HepG2 (cell line): ENCODE measurements around the gene MYLK. TPM values are rescaled to one million over a fixed set of nuclear protein-coding genes. Genes with fewer than 3 reads are reported as not detected.

Experiments used
- ATAC-seq: fragments of 200-7000 bp; cut with Tn5 transposase; 3 replicates; pipeline ENCODE4 v1.9.1; 2020; ENCODE audit warnings: mild to moderate bottlenecking, moderate library complexity
- BruUV-seq: library from RNA; stranded (reverse); fragments of 400-500 nt; replicated peaks from 2 replicates; lab custom pipeline; 2021; lab: Mats Ljungman, UMichigan
- CTCF ChIA-PET: fragments of 300-600 bp; formaldehyde crosslinking; extraction: SDS; loops from one replicate; lab custom pipeline; 2021; ENCODE audit warnings: low total read pairs, inconsistent platforms, low intra/inter-chr PET ratio; lab: Yijun Ruan, JAX
- POLR2A ChIA-PET: fragments of 350-600 bp; sonication (Branson Sonifier 250); formaldehyde crosslinking; loops from one replicate; lab custom pipeline; 2020; ENCODE audit warnings: antibody characterized with exemption, inconsistent platforms; lab: Yijun Ruan, JAX
- DNase-seq: peaks from one replicate; pipeline ENCODE4 v3.0.0-alpha.2; 2015; ENCODE audit warnings: low spot score
- FAIRE-seq: peaks from 3 replicates; lab custom pipeline; 2011; peaks lifted over from hg19 to GRCh38; lab: Jason Lieb, UNC
- H2AFZ ChIP-seq: one replicate; pipeline ENCODE4 v1.6.1; 2011; ENCODE audit warnings: low read length, inconsistent platforms
- H3K27ac ChIP-seq: fragments of 300-600 bp; 3 replicates; pipeline ENCODE4 v1.8.0; 2011; ENCODE audit warnings: mixed run types, mild to moderate bottlenecking, mixed read lengths, low read length, inconsistent platforms; ENCODE audit not compliant: insufficient read depth; ENCODE audit errors: extremely low read length
- H3K27me3 ChIP-seq, 2 experiments: fragments of 200-600 bp in 1 of 2; 2 replicates in 1 of 2; 3 replicates in 1 of 2; pipeline versions ENCODE4 v1.6.0 to v1.8.0; 2011; ENCODE audit warnings: low read length in 2 of 2, mild to moderate bottlenecking in 2 of 2, moderate library complexity in 2 of 2, inconsistent platforms in 1 of 2; ENCODE audit not compliant: insufficient read depth in 2 of 2, control insufficient read depth in 1 of 2
- H3K36me3 ChIP-seq, 2 experiments: fragments of 200-600 bp in 1 of 2; replicated peaks in 1 of 2; 2 replicates in 1 of 2; 3 replicates in 1 of 2; pipeline versions ENCODE4 v1.5.1 to v1.8.0; 2011; ENCODE audit warnings: low read length in 2 of 2, inconsistent platforms in 1 of 2; ENCODE audit not compliant: insufficient read depth in 2 of 2, control insufficient read depth in 1 of 2
- H3K4me1 ChIP-seq: 2 replicates; pipeline ENCODE4 v1.5.1; 2012; ENCODE audit warnings: low read length, inconsistent platforms; ENCODE audit not compliant: insufficient read depth
- H3K4me2 ChIP-seq: 2 replicates; pipeline ENCODE4 v1.6.0; 2011; ENCODE audit warnings: low read depth, low read length, inconsistent platforms
- H3K4me3 ChIP-seq, 3 experiments: fragments of 200-600 bp in 1 of 3; sonication (generic), shearing (Covaris generic) in 1 of 3; replicated peaks in 1 of 3; 2 replicates each; pipeline ENCODE4 v1.5.1; 2011 to 2016; ENCODE audit warnings: low read length in 3 of 3, inconsistent platforms in 2 of 3, low read depth in 2 of 3, mild to moderate bottlenecking in 2 of 3, control low read depth in 1 of 3, mixed read lengths in 1 of 3; ENCODE audit not compliant: insufficient read depth in 1 of 3
- H3K79me2 ChIP-seq: one replicate; pipeline ENCODE4 v1.6.1; 2011; ENCODE audit warnings: low read length, inconsistent platforms; ENCODE audit not compliant: insufficient read depth
- H3K9ac ChIP-seq: 2 replicates; pipeline ENCODE4 v1.6.0; 2011; ENCODE audit warnings: mild to moderate bottlenecking, low read depth, low read length, inconsistent platforms; ENCODE audit not compliant: insufficient read depth
- H3K9me3 ChIP-seq: 2 replicates; pipeline ENCODE4 v1.5.1; 2012; ENCODE audit warnings: mild to moderate bottlenecking, low read length
- H4K20me1 ChIP-seq: 2 replicates; pipeline ENCODE4 v1.6.0; 2011; ENCODE audit warnings: inconsistent platforms, mild to moderate bottlenecking, low read length, moderate library complexity; ENCODE audit not compliant: insufficient read depth
- ARID2 ChIP-seq: sonication (generic); formaldehyde crosslinking; IDR thresholded peaks from 2 replicates; pipeline ENCODE4 v1.8.1; 2022; ENCODE audit warnings: mild to moderate bottlenecking, missing genetic modification reagents, borderline replicate concordance
- ATF6 ChIP-seq: sonication (generic); formaldehyde crosslinking; conservative IDR thresholded peaks from 2 replicates; pipeline ENCODE4 v1.4.0; 2020; ENCODE audit warnings: missing genetic modification reagents
- HNRNPH1 ChIP-seq: fragments of 200-400 bp; formaldehyde crosslinking; optimal IDR thresholded peaks from 2 replicates; pipeline ENCODE3; 2017; ENCODE audit warnings: mild to moderate bottlenecking, low read depth, low read length
- HNRNPUL1 ChIP-seq: fragments of 200-400 bp; formaldehyde crosslinking; IDR thresholded peaks from 2 replicates; pipeline ENCODE4 v1.6.1; 2017; ENCODE audit warnings: low read depth, mild to moderate bottlenecking, low read length, moderate library complexity
- NCOA2 ChIP-seq: sonication (generic); formaldehyde crosslinking; IDR thresholded peaks from 2 replicates; pipeline ENCODE4 v1.8.0; 2022; ENCODE audit warnings: inconsistent platforms
- NR2F2 ChIP-seq: IDR thresholded peaks from 2 replicates; pipeline ENCODE4 v1.6.1; 2012; ENCODE audit warnings: low read depth, inconsistent platforms, borderline replicate concordance
- SNRNP70 ChIP-seq: fragments of 200-400 bp; formaldehyde crosslinking; IDR thresholded peaks from 2 replicates; pipeline ENCODE4 v1.6.1; 2017; ENCODE audit warnings: mild to moderate bottlenecking, low read depth, low read length, moderate library complexity
- SP140L ChIP-seq: sonication (generic); formaldehyde crosslinking; IDR thresholded peaks from 2 replicates; pipeline ENCODE4 v1.4.0; 2020; ENCODE audit warnings: missing genetic modification reagents, borderline replicate concordance
- TERF1 ChIP-seq: sonication (generic); formaldehyde crosslinking; IDR thresholded peaks from 2 replicates; pipeline ENCODE4 v1.8.0; 2022; ENCODE audit warnings: mild to moderate bottlenecking, missing genetic modification reagents, moderate library complexity
- ZNF180 ChIP-seq: sonication (generic); formaldehyde crosslinking; IDR thresholded peaks from 2 replicates; pipeline ENCODE4 v1.4.0; 2020; ENCODE audit warnings: low read depth, missing genetic modification reagents, borderline replicate concordance
- ZNF253 ChIP-seq: sonication (generic); formaldehyde crosslinking; IDR thresholded peaks from 2 replicates; pipeline ENCODE4 v1.8.0; 2022; ENCODE audit warnings: mild to moderate bottlenecking, missing genetic modification reagents, borderline replicate concordance
- ZNF263 ChIP-seq: sonication (generic); formaldehyde crosslinking; IDR thresholded peaks from 2 replicates; pipeline ENCODE4 v1.4.0; 2020; ENCODE audit warnings: missing genetic modification reagents
- ZNF660 ChIP-seq: sonication (generic); formaldehyde crosslinking; IDR thresholded peaks from 2 replicates; pipeline ENCODE4 v1.5.1; 2020; ENCODE audit warnings: mild to moderate bottlenecking, low read depth, missing genetic modification reagents, borderline replicate concordance
- ZSCAN9 ChIP-seq: IDR thresholded peaks from 2 replicates; pipeline ENCODE4 v1.6.1; 2016; ENCODE audit warnings: borderline replicate concordance
- WGBS: methylation state at CpG from one replicate; pipeline ENCODE4 v1.1.6; 2017; ENCODE audit warnings: low lambda C conversion rate; 5-methylcytosine and 5-hydroxymethylcytosine counted together
- in situ Hi-C: cut with HindIII; loops from 2 replicates; pipeline ENCODE4 v1.10.0; 2017; ENCODE audit warnings: low pct_unique_long_range_greater_than_20kb; ENCODE audit not compliant: extremely low pct_ligation_motif_present
- intact Hi-C: fragments of 100-400 bp; cut with micrococcal nuclease; formaldehyde crosslinking; loops from one replicate; pipeline ENCODE4 v1.10.0; 2022; ENCODE audit not compliant: unreplicated experiment
- polyA plus RNA-seq, 8 experiments: library from polyadenylated mRNA; depleted of rRNA in 3 of 8; stranded (reverse) in 7 of 8; unstranded in 1 of 8; fragments of >200 nt; fragmentation: Illumina TruSeq in 4 of 8; extraction: Trizol in 4 of 8; gene quantifications; 2 replicates each; pipeline versions ENCODE4 v1.2.1 to v1.2.3, GENCODE V29; 2011 to 2016; ENCODE audit warnings: low read depth in 4 of 8, missing spikeins in 1 of 8, mixed read lengths in 1 of 8; ENCODE audit not compliant: insufficient read depth in 1 of 8
- total RNA-seq, 5 experiments: library from RNA; depleted of rRNA; stranded (reverse); fragments of >200 nt; fragmentation: Illumina TruSeq; extraction: Trizol; gene quantifications; 2 replicates each; pipeline ENCODE4 v1.2.3, GENCODE V29; 2016; ENCODE audit warnings: low read depth in 1 of 5
- TF ChIP-seq, protein P1 (sequence below): sonication (generic); formaldehyde crosslinking; IDR thresholded peaks from 2 replicates; pipeline ENCODE4 v1.8.0; 2023; ENCODE audit warnings: mild to moderate bottlenecking, missing genetic modification reagents
- TF ChIP-seq, protein P2 (sequence below): sonication (generic); formaldehyde crosslinking; IDR thresholded peaks from 2 replicates; pipeline ENCODE4 v1.5.0; 2020; ENCODE audit warnings: mild to moderate bottlenecking, missing genetic modification reagents
- TF ChIP-seq, protein P3 (sequence below): IDR thresholded peaks from 2 replicates; pipeline ENCODE4 v1.6.1; 2016; ENCODE audit warnings: low read depth, borderline replicate concordance

Gene MYLK
- total and polyA plus RNA-seq, 2 of the 13 experiments (the other 11 are each of a cell fraction or from before 2014, with no cell fraction given), result 10.6 to 34.9 TPM

DNA sequence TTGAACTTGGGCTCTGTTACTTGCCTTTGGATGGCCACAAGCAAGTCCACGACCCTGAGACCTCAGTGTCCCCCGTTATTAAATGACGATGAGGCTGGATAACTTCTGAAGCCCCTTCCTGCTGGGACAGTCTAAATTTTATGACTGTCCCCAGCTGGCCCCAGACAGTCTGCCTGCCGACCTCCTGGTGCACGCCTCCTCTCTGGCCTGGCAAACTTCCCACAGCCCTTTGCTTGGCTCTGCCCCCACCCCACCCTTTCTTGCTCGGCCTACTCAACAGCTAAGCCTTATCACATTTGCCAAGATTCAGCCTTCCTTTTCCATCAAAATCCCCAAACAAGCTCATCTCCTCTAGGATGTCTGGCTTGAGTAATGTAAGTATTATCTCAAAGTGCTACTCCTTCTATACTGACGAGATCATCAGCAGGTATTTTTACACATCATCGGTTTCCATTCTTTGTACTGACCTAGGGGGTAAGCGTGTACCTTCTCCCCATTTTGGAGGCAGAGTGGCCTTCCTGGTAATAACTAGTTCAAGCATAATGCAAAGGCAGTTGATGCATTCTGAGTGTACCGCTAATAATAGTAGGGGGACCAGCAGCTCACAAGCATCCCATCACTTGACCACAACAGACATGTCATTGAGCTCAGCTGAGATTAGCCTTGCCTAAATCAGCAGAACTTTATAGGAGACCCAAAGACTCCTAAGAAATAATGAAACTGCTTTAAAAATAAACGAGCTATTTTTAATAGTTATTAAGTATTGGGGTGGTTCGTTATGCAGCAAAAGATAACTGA is 178.4 kb downstream of the MYLK start:
- POLR2A ChIA-PET, result interaction anchor here (1.1 kb wide), 1 partner anchor 9 kb away, joined by 3 read pairs; no protein-coding TSS in a partner anchor
- FAIRE-seq, result no peak
- 89% methylated on average over 12 of the region's 12 CpGs for WGBS
- no peak for TF ChIP-seq SP140L
- TF ChIP-seq HNRNPH1, result no peak
- TF ChIP-seq ZSCAN9 (CRISPR knock-in tag), result no peak
- TF ChIP-seq, protein P1, sequence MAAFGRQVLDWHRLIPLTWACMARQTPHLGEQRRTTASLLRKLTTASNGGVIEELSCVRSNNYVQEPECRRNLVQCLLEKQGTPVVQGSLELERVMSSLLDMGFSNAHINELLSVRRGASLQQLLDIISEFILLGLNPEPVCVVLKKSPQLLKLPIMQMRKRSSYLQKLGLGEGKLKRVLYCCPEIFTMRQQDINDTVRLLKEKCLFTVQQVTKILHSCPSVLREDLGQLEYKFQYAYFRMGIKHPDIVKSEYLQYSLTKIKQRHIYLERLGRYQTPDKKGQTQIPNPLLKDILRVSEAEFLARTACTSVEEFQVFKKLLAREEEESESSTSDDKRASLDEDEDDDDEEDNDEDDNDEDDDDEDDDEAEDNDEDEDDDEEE (CRISPR knock-in tag), result no peak
- no peak for TF ChIP-seq ZNF263
- TF ChIP-seq HNRNPUL1, result no peak
- TF ChIP-seq NCOA2 (CRISPR knock-in tag), result no peak
- no peak for TF ChIP-seq ZNF180 (CRISPR knock-in tag)
- TF ChIP-seq, protein P2, sequence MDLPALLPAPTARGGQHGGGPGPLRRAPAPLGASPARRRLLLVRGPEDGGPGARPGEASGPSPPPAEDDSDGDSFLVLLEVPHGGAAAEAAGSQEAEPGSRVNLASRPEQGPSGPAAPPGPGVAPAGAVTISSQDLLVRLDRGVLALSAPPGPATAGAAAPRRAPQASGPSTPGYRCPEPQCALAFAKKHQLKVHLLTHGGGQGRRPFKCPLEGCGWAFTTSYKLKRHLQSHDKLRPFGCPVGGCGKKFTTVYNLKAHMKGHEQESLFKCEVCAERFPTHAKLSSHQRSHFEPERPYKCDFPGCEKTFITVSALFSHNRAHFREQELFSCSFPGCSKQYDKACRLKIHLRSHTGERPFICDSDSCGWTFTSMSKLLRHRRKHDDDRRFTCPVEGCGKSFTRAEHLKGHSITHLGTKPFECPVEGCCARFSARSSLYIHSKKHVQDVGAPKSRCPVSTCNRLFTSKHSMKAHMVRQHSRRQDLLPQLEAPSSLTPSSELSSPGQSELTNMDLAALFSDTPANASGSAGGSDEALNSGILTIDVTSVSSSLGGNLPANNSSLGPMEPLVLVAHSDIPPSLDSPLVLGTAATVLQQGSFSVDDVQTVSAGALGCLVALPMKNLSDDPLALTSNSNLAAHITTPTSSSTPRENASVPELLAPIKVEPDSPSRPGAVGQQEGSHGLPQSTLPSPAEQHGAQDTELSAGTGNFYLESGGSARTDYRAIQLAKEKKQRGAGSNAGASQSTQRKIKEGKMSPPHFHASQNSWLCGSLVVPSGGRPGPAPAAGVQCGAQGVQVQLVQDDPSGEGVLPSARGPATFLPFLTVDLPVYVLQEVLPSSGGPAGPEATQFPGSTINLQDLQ (CRISPR knock-in tag), result no peak
- TF ChIP-seq NR2F2, result no peak
- no peak for TF ChIP-seq ATF6
- TF ChIP-seq ZNF660 (CRISPR knock-in tag), result no peak
- TF ChIP-seq ARID2, result no peak
- TF ChIP-seq TERF1 (CRISPR knock-in tag), result no peak
- TF ChIP-seq, protein P3, sequence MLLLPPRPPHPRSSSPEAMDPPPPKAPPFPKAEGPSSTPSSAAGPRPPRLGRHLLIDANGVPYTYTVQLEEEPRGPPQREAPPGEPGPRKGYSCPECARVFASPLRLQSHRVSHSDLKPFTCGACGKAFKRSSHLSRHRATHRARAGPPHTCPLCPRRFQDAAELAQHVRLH, result no peak
- no peak for TF ChIP-seq ZNF253 (CRISPR knock-in tag)
- no peak for TF ChIP-seq SNRNP70

More for the DNA sequence above, 178.4 kb downstream of the MYLK start:
- in situ Hi-C loops (no loop called here), intact Hi-C loops (no loop called here)
- H3K4me2 ChIP-seq, result no peak overlapping the region
- CTCF ChIA-PET, result no interaction called here
- BruUV-seq, result no TSS peak
- H3K4me1 ChIP-seq, result peaks cover 20% of the 10 kb centered on the region
- no peak overlapping the region for H2AFZ ChIP-seq
- H3K9me3 ChIP-seq, result no peaks in the 10 kb centered on the region
- no peak overlapping the region for H3K4me3 ChIP-seq
- no peaks in the 10 kb centered on the region for H4K20me1 ChIP-seq
- H3K36me3 ChIP-seq, result peaks cover 6 to 24% of the 10 kb centered on the region in 2 experiments; a peak in 4 of 5 replicates
- ATAC-seq (no peak), DNase-seq (no peak)
- H3K9ac ChIP-seq, result no peak overlapping the region
- H3K27me3 ChIP-seq, result no peaks in the 10 kb centered on the region
- no peaks in the 10 kb centered on the region for H3K79me2 ChIP-seq
- H3K27ac ChIP-seq, result no peak overlapping the region
